GM12891 (cell line): ENCODE data around the gene CCM2.

ENCODE experiments used
- PAX5 ChIP-seq: IDR thresholded peaks from 2 replicates; pipeline ENCODE4 v1.6.1; 2011; ENCODE audit warnings: low read length, moderate library complexity, mild to moderate bottlenecking; ENCODE audit not compliant: insufficient read depth, severe bottlenecking
- POLR2A ChIP-seq: IDR thresholded peaks from 2 replicates; pipeline ENCODE4 v1.6.1; 2011; ENCODE audit warnings: low read depth, low read length, control low read depth
- POLR2AphosphoS5 ChIP-seq: IDR thresholded peaks from 2 replicates; pipeline ENCODE4 v1.6.1; 2011; ENCODE audit warnings: low read depth, low read length, control low read depth

GRCh38 chr7:45088146-45088701, 88.2 kb downstream of the CCM2 start:
- TF ChIP-seq POLR2A (no peak), POLR2AphosphoS5 (no peak), PAX5 (no peak)
